Activated CD4-positive, alpha-beta T cell treated with anti-CD3 and anti-CD28 coated beads for 36 hours (primary cell): ENCODE measurements around the gene SKI. TPM values are rescaled to one million over a fixed set of nuclear protein-coding genes. Genes with fewer than 3 reads are reported as not detected.
A peak's percentile ranks its signal among the peaks of the same experiment; 100 is the strongest.

Experiments used
- ATAC-seq: fragments of 200-7000 bp; cut with Tn5 transposase; one replicate; pipeline ENCODE4 v1.10.0; 2021; ENCODE audit warnings: mild to moderate bottlenecking, moderate library complexity
- CTCF ChIA-PET: fragments of 350-600 bp; sonication (Branson Sonifier 250); formaldehyde crosslinking; loops from one replicate; lab custom pipeline; 2021; ENCODE audit warnings: antibody characterized with exemption; lab: Charles Lee
- POLR2A ChIA-PET: fragments of 350-600 bp; sonication (Branson Sonifier 250); formaldehyde crosslinking; loops from one replicate; lab custom pipeline; 2021; ENCODE audit warnings: antibody characterized with exemption, inconsistent platforms; lab: Charles Lee
- DNase-seq: peaks from one replicate; pipeline ENCODE4 v3.0.0-alpha.2; 2020
- H3K27ac Mint-ChIP-seq: one replicate; pipeline ENCODE4 v1.8.0; 2021; ENCODE audit warnings: mixed read lengths
- H3K27me3 Mint-ChIP-seq: one replicate; pipeline ENCODE4 v1.8.0; 2021; ENCODE audit warnings: mixed read lengths
- H3K36me3 Mint-ChIP-seq: one replicate; pipeline ENCODE4 v1.8.0; 2021; ENCODE audit warnings: low read depth, mixed read lengths
- H3K4me1 Mint-ChIP-seq: one replicate; pipeline ENCODE4 v1.8.0; 2021; ENCODE audit warnings: mixed read lengths
- H3K4me3 Mint-ChIP-seq: one replicate; pipeline ENCODE4 v1.8.0; 2021; ENCODE audit warnings: mild to moderate bottlenecking, moderate library complexity, mixed read lengths
- H3K9me3 Mint-ChIP-seq: one replicate; pipeline ENCODE4 v1.8.0; 2021; ENCODE audit warnings: low read depth, mixed read lengths
- intact Hi-C, 2 experiments: fragments of 100-400 bp; cut with DNase I in 1 of 2; cut with micrococcal nuclease in 1 of 2; formaldehyde crosslinking; loops; one replicate each; pipeline versions ENCODE4 v1.14.2 to v1.15.1; 2022 to 2024; cut with DNase I, micrococcal nuclease
- total RNA-seq, 2 experiments: library from RNA; stranded (reverse); gene quantifications; one replicate each; pipeline ENCODE4 v1.2.3, GENCODE V29; 2021

Gene SKI
- total RNA-seq, 2 experiments from 2014 or later = 28.7 to 34.0 TPM

DNA sequence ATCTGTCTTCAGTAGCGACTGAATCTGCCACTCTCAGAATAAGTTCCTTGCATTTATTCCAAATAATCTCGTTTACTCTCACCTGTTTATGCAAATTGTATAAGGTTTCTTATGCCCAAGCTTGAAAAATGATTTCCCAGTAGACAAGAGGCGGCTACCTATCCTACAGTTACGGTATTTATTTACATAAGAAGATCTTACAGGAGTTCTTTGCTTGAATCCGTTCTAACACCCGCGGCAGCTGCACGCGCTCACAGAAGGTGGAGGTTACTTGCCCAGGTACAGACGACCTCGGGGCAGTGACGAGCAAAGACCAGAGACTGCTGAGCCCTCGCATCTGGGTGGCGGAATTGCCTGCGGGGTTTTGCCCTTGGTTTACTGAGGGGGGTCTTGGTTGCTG lies 79.9 kb downstream of the SKI start:
- H3K27ac Mint-ChIP-seq = no peak overlapping the region
- no peak for ATAC-seq
- CTCF ChIA-PET = no interaction called here

DNA sequence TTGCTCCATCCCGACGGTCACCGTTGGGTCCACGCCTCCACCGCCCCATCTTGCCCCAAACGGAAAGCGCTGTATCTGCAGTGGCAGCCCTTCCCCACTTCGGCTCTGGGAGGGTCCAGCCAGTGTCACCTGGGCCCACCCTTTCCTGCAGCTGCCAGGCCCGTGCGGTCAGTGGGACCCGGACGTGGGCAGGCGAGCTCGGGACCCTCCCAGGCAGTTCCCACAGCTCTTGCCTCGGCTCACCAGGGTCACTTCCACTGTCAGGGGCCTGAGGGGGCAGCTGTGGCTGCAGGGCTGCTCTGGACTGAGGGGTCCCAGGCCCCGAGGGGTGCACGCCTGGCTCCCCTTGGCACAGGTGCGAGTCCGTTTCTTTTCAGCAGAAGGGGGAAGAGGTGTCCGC lies 80.7 kb downstream of the SKI start:
- intact Hi-C loops = no loop called here
- H3K36me3 Mint-ChIP-seq = peaks cover 35% of the 10 kb centered on the region
- no peak for DNase-seq
- no peak overlapping the region for H3K27ac Mint-ChIP-seq
- H3K27me3 Mint-ChIP-seq = no peaks in the 10 kb centered on the region
- H3K4me3 Mint-ChIP-seq = no peak overlapping the region
- ChIA-PET POLR2A (no interaction called here), CTCF (no interaction called here)
- ATAC-seq = no peak
- no peaks in the 10 kb centered on the region for H3K9me3 Mint-ChIP-seq
- peaks cover 6% of the 10 kb centered on the region for H3K4me1 Mint-ChIP-seq

More for the DNA sequence above, 79.9 kb downstream of the SKI start:
- Mint-ChIP-seq H3K4me3 (no peak overlapping the region), H3K27me3 (no peaks in the 10 kb centered on the region), H3K4me1 (peaks cover 6% of the 10 kb centered on the region), H3K9me3 (no peaks in the 10 kb centered on the region), H3K36me3 (peaks cover 42% of the 10 kb centered on the region)
- POLR2A ChIA-PET = no interaction called here
- DNase-seq = no peak
- intact Hi-C loops = no loop called here

DNA sequence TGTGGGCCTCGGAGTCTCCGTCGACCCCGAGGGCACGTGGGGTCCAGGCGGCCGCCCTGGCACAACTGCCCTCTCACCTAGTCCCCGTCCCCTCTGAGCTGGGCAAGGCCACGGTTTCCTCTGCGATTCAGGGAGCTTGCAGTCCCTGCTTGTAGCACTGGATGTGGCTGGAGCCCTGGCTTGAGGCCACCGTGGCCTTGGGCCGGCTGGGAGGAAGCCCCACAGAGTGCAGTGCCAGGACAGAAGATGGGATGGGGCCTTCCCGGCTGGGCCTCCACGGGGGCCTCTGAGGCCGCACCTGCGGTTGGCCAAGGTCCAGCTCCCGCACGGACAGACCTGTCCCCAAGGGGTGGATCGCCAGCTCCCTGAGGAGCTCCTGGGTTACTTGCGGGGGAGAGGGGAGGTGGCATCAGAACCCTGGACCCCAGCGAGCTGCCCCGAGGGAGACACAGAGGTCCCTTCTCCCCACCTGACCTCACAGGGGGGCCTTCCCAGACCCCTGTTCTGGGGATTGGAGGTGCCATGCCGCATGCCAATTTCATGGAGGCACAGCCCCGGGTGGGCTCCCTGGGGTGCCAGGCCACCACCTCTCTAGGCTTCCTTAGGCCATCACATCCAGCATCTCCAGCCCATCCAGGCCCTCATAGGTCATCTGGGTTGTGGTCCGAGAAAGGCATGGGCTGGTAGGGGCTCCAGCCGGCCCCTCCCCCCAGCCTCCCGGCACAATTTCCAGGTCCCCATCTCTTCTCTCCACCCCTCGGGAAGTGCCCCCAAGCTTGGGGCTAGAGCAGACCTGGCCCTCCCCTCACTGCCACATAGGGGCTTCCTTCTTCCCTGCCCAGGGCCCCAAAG lies 82.4 kb downstream of the SKI start:
- Mint-ChIP-seq H3K4me3 (no peak overlapping the region), H3K27ac (no peak overlapping the region), H3K27me3 (no peaks in the 10 kb centered on the region), H3K36me3 (peaks cover 23% of the 10 kb centered on the region), H3K4me1 (peaks cover 7% of the 10 kb centered on the region), H3K9me3 (no peaks in the 10 kb centered on the region)
- intact Hi-C loops = no loop called here
- DNase-seq (no peak), ATAC-seq (no peak)
- POLR2A ChIA-PET = interaction anchor here (1.1 kb wide), 1 partner anchor 10 kb away, joined by 3 read pairs; no protein-coding TSS in a partner anchor
- CTCF ChIA-PET = interaction anchor here (1.5 kb wide), 1 partner anchor 19 kb away, joined by 6 read pairs; no protein-coding TSS in a partner anchor

DNA sequence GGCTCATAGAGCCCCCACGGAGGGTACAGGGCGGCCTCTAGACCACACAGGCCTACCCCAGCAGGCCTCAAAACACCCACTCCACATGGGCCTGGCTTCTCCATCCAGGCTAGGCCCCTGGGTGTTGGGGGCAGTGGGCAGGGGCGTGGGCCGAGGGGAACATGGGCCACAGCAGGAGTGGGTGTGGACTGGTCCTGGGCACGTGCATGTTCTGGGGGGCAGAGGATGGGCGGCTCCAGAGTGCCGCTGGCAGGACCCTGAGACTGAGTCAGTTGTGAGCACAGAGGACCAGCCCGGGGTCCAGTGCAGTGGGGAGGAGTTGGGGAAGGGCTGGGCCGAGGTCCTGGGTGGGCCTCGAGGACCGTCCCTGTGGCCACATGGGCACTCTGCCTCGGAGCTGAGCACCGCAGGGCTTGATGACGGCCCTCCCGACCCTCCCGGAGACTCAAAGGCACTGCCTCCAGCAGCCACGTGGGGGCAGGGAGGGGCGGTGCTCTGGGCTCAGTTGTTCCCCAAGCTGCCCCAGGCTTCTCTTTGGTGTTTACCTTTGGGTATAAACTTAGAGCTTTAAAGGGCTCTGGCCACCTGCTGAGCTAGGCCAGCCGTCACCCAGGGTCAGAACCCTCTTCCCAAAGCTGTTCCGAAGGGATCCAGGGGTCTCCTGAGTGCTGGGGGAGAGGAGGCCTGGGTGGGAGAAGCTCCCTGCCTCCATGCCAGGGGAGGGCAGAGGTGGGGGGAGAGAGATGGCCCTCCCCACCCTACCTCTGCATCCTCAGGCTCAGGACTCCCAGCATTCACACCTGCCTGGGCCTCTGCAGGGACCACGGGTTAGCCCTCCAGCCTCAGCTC lies 83.3 kb downstream of the SKI start:
- H3K36me3 Mint-ChIP-seq = peaks cover 20% of the 10 kb centered on the region
- CTCF ChIA-PET = interaction anchor here (0.6 to 1.5 kb wide), 5 partner anchors 9 to 44 kb away, joined by 3 to 6 read pairs (median 3); no protein-coding TSS in a partner anchor
- H3K9me3 Mint-ChIP-seq = no peaks in the 10 kb centered on the region
- no peaks in the 10 kb centered on the region for H3K27me3 Mint-ChIP-seq
- ATAC-seq (peak; percentile 72), DNase-seq (peak; percentile 79)
- peaks cover 9% of the 10 kb centered on the region for H3K4me1 Mint-ChIP-seq
- no peak overlapping the region for H3K4me3 Mint-ChIP-seq
- H3K27ac Mint-ChIP-seq = no peak overlapping the region
- POLR2A ChIA-PET = interaction anchor here (1.3 to 2.0 kb wide), 2 partner anchors 10 to 82 kb away, joined by 3 to 4 read pairs; no protein-coding TSS in a partner anchor
- intact Hi-C loops = no loop called here

DNA sequence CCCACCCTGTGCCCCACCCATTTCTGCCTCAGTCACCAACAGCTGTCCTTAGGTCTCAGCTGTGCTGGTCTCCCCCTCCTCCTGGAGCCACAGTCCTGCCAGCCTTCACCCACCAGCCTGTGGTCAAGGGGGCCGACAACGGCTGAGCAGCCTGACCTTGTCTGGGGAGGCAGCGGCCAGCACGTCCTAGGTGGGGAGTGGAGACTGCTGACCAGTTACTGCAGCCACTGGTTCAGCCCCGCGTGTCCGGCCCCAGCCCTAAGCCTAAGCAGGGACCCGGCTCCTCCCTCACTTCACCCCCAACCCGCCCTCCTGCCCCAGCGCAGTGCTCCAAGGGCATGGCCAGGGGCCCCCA lies 84.0 kb downstream of the SKI start:
- Mint-ChIP-seq H3K4me1 (peaks cover 9% of the 10 kb centered on the region), H3K27me3 (no peaks in the 10 kb centered on the region), H3K9me3 (no peaks in the 10 kb centered on the region), H3K36me3 (peaks cover 15% of the 10 kb centered on the region), H3K27ac (no peak overlapping the region), H3K4me3 (no peak overlapping the region)
- ChIA-PET CTCF (interaction anchor here (0.5 to 1.5 kb wide), 7 partner anchors 10 to 78 kb away, joined by 3 to 6 read pairs (median 3); no protein-coding TSS in a partner anchor), POLR2A (interaction anchor here (1.3 to 2.0 kb wide), 2 partner anchors 11 to 83 kb away, joined by 3 to 4 read pairs; no protein-coding TSS in a partner anchor)
- intact Hi-C loops = no loop called here
- ATAC-seq (no peak), DNase-seq (no peak)

DNA sequence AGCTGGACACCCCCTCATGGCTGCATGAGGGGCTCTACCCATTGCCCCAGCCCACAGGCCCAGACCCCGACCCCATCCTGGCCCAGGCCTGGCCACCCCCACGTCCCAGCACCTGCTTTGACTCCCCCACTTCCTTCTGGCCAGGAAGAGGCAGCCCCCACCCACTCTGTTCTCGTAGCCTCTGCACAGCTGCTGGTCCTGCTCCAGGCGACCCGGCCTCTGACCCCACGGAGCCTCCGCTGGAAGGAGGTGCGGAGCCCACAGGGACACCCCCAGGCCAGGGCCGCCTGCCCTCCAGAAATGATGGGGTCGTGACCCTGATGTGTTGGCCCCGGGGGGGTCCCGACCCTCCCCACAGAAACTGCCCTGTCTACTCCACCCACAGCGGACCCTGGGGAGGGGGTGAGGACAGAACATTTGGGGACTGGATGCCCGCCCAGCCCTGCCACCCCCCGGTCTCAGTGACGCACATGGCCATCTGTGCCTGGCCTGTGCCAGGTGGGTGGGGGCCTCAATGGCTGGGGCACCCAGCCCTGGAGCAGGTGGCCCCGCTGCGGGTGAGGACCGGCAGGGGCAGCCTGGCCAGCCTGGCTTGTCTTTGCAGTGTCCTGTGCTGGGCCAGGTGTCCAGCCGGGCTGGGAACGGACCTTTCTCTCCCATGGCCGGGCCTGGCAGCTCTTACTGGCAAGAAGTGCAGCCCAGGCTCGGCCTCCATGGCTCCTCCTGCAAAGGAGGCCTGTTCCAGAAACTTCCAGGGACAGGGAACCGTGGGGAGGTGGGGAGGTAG lies 84.6 kb downstream of the SKI start:
- Mint-ChIP-seq H3K36me3 (peaks cover 10% of the 10 kb centered on the region), H3K27me3 (no peaks in the 10 kb centered on the region), H3K27ac (no peak overlapping the region), H3K9me3 (no peaks in the 10 kb centered on the region), H3K4me3 (no peak overlapping the region), H3K4me1 (peaks cover 9% of the 10 kb centered on the region)
- ChIA-PET CTCF (interaction anchor here (0.5 to 1.5 kb wide), 4 partner anchors 18 to 78 kb away, joined by 3 to 6 read pairs (median 4); no protein-coding TSS in a partner anchor), POLR2A (interaction anchor here (1.3 to 2.0 kb wide), 2 partner anchors 12 to 84 kb away, joined by 3 to 4 read pairs; no protein-coding TSS in a partner anchor)
- intact Hi-C loops = no loop called here
- no peak for ATAC-seq
- DNase-seq = no peak

DNA sequence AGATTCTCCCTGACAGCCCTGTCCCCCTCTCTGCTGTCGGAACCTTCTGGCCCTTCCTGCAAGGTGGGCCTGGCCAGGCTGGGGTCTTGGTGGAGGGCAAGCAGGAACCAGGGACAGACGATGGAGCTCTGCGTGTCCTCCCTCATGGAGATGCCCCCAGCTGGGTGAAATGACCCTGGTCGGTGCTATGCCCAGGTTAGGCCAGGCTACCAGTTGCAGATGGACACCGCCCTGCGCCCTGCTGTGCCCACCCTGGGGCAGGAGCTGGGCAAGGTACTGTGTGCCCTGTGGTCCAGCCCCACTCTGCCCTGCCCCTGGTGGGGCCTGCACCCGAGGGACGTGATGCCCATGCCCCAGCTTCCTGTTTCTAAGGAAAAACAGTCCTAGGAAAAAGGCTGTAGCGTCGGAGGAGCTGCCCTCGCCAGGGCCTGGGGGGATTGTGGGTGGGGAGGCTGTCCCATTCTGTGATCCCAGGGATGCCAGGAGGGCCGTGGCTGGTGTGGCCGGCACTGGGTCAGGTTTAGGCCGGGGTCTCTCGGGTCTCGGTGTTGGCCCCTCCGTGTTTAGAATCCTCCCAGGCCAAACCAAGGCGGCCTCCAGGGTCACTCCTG lies 85.6 kb downstream of the SKI start:
- Mint-ChIP-seq H3K9me3 (no peaks in the 10 kb centered on the region), H3K36me3 (peaks cover under 1% of the 10 kb centered on the region), H3K27ac (no peak overlapping the region), H3K4me3 (no peak overlapping the region), H3K27me3 (no peaks in the 10 kb centered on the region), H3K4me1 (peaks cover 9% of the 10 kb centered on the region)
- DNase-seq (no peak), ATAC-seq (no peak)
- intact Hi-C loops = loop anchor here (2.0 kb wide), 2 partner anchors 13 to 109 kb away; no protein-coding TSS in a partner anchor
- POLR2A ChIA-PET = no interaction called here
- CTCF ChIA-PET = interaction anchor here (0.7 to 1.3 kb wide), 2 partner anchors 14 to 118 kb away, joined by 3 to 4 read pairs; no protein-coding TSS in a partner anchor

DNA sequence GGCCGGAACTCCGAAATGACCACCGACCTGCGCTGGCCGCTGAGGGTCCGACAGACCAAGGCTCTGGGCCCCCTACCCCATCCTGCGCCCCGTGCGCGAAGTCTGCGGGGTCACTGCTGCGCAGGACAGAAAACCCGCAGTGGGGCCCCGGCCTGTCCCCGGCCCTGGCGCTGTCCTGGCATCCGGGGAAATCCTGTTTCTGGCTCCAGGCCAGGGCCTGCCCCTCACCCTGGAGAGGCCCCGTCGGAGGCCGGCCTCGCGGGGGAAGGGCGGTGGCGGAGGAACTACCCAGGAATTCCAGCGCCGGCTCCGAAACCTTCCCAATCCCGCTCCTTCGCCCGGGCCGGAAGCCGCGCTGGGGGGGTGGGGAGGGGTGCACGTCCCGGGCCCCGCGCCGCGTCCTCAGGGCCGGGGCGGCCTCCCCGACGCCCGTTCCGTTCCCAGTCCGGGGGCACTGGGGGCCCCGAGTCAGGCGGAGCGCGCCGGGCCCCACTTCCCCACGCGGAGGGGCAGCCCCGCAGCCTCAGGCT lies 86.2 kb downstream of the SKI start:
- POLR2A ChIA-PET = no interaction called here

DNA sequence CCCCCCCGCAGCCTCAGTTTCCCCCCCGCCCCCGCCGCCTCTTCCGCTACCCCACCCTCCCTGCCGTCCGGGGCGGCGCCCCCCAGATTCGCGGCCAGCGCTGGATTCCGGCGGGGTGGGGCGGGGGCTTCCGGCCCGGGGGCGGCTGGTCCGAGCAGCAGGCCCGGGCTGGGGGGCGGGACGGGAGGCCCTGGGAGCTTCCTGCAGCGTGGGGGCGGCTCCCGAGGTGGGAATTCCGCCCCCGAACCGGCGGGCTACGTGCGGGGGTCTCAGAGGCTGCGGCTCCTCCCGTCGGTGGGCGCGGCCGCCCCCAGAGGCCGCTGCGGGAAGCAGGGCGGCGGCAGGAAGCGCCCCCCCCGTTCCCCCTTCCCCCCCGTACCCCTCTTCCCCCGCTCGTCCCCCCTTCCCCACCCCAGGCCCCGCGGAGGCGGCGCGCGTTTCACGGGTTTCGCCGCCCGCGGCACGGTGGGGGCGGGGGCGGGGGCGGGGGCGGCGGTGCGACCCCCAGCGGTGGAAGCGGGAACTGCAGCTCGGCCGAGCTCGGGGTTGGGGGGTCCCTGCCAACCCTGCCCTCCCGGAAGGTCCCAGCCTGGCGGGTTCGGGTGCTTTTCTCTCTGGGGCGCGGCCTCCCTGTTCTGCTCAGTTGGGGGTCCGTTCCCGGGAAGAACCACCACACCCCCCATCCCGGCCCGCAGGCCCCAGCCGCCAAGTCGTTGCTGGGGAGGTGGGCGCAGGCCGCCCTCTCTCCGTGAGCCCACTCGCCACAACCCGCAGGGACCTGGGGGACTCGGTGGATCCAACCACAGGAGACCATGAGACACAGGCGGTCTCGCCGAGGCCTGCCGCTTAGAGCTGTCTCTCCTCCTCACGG lies 86.9 kb downstream of the SKI start:
- POLR2A ChIA-PET = no interaction called here
- peak overlapping the region; percentile 58 for H3K27ac Mint-ChIP-seq
- no peaks in the 10 kb centered on the region for H3K27me3 Mint-ChIP-seq
- intact Hi-C loops = loop anchor here (1.0 to 2.0 kb wide), 5 partner anchors 14 to 120 kb away; no protein-coding TSS in a partner anchor
- DNase-seq = peak; percentile 71
- H3K4me1 Mint-ChIP-seq = peaks cover 9% of the 10 kb centered on the region
- CTCF ChIA-PET = interaction anchor here (0.6 to 2.4 kb wide), 9 partner anchors 16 to 116 kb away, joined by 3 to 10 read pairs (median 5); no protein-coding TSS in a partner anchor
- no peaks in the 10 kb centered on the region for H3K9me3 Mint-ChIP-seq
- peak overlapping the region; percentile 21 for H3K4me3 Mint-ChIP-seq
- H3K36me3 Mint-ChIP-seq = no peaks in the 10 kb centered on the region
- ATAC-seq = peak; percentile 20

More for the DNA sequence above, 86.2 kb downstream of the SKI start:
- CTCF ChIA-PET = interaction anchor here (0.7 to 2.4 kb wide), 4 partner anchors 14 to 119 kb away, joined by 3 to 10 read pairs (median 6); no protein-coding TSS in a partner anchor
- Mint-ChIP-seq H3K27me3 (no peaks in the 10 kb centered on the region), H3K27ac (no peak overlapping the region), H3K4me1 (peaks cover 9% of the 10 kb centered on the region), H3K9me3 (no peaks in the 10 kb centered on the region), H3K36me3 (no peaks in the 10 kb centered on the region), H3K4me3 (no peak overlapping the region)
- intact Hi-C loops = loop anchor here (2.0 kb wide), 2 partner anchors 14 to 110 kb away; no protein-coding TSS in a partner anchor
- ATAC-seq (peak; percentile 17), DNase-seq (peak; percentile 55)
